ENCODE measurements around the gene VAC14.

DNA sequence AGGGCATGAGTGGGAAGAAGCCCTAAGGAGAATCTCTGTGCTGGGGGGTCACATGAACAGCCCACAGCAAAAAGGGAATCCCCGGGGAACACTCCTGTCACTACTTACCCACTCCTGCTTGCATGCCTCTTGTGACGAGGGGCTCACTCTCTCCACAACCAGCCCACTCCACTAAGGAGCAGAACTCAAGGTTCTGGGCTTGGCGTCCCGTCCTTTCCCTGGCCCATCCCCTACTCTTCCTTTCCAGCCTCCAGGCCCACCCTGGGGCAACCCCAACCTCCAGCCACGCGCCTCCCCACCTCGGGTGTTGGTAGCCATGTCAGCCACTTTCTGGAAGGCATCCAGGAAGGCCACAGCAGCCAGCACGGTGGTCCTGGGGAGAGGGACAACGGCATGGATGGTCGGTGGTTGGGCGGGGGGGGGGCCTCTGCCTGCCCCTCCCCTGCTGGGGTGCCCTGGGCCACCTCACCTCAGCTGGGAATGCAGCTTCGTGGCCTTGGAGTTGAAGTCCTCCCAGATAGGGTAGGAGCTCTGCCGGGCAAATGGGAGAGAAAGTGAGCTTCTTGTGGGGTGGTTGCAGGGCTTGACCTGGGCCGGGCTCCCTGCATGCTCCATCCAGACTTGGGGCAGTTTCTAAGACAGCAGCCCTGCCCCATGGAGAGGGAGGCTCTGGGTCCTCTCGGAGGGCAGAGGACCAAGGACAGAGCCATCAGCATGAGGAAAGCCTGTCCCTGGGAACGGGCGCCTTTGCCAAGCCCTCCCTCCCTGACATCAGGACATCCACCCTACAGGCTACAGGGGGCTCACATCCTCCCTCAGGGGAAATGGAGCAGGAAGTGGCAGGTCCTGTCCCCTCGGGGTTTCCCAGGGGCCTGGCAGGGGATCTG, 120.2 kb downstream of the VAC14 start:
- TF ChIP-seq, protein P1, sequence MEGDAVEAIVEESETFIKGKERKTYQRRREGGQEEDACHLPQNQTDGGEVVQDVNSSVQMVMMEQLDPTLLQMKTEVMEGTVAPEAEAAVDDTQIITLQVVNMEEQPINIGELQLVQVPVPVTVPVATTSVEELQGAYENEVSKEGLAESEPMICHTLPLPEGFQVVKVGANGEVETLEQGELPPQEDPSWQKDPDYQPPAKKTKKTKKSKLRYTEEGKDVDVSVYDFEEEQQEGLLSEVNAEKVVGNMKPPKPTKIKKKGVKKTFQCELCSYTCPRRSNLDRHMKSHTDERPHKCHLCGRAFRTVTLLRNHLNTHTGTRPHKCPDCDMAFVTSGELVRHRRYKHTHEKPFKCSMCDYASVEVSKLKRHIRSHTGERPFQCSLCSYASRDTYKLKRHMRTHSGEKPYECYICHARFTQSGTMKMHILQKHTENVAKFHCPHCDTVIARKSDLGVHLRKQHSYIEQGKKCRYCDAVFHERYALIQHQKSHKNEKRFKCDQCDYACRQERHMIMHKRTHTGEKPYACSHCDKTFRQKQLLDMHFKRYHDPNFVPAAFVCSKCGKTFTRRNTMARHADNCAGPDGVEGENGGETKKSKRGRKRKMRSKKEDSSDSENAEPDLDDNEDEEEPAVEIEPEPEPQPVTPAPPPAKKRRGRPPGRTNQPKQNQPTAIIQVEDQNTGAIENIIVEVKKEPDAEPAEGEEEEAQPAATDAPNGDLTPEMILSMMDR (IDR thresholded peaks at IDR 0.05) = no peak
- no peak for TF ChIP-seq POLR2A (IDR thresholded peaks at IDR 0.05)

Measured in esophagus squamous epithelium (tissue), 4 donors.